ENCODE data around the gene PAX5.

GRCh38 chr9:36903541-36904435 lies 130.3 kb downstream of the PAX5 start:
- TF ChIP-seq CTCF (IDR thresholded peaks at IDR 0.05) (no peak), CHD2 (IDR thresholded peaks at IDR 0.05; ENCODE audit: low read length, partially characterized antibody) (no peak)
